HEK293T (cell line): ENCODE measurements around the gene SEMA4F.

ENCODE experiments used
- BHLHE40 ChIP-seq: fragments of 450-650 bp; IDR thresholded peaks from 2 replicates; pipeline ENCODE4 v1.6.1; 2016; ENCODE audit warnings: mild to moderate bottlenecking, moderate library complexity, borderline replicate concordance
- CTBP1 ChIP-seq: fragments of 450-650 bp; IDR thresholded peaks from 2 replicates; pipeline ENCODE4 v1.6.1; 2016; ENCODE audit warnings: borderline replicate concordance
- ELF4 ChIP-seq: fragments of 450-650 bp; IDR thresholded peaks from 2 replicates; pipeline ENCODE4 v1.6.1; 2017; ENCODE audit warnings: antibody characterized with exemption
- FOXA1 ChIP-seq: fragments of 450-650 bp; IDR thresholded peaks from 2 replicates; pipeline ENCODE4 v1.6.1; 2016; ENCODE audit warnings: mild to moderate bottlenecking
- FOXK2 ChIP-seq: fragments of 450-650 bp; IDR thresholded peaks from 2 replicates; pipeline ENCODE4 v1.6.1; 2016; ENCODE audit warnings: mild to moderate bottlenecking
- HDGF ChIP-seq: fragments of 450-650 bp; IDR thresholded peaks from 2 replicates; pipeline ENCODE4 v1.6.1; 2017; ENCODE audit warnings: antibody characterized with exemption, borderline replicate concordance
- L3MBTL2 ChIP-seq: fragments of 450-650 bp; conservative IDR thresholded peaks from 2 replicates; pipeline ENCODE4 v1.6.1; 2016; ENCODE audit warnings: mild to moderate bottlenecking
- LEF1 ChIP-seq: fragments of 450-650 bp; IDR thresholded peaks from 2 replicates; pipeline ENCODE4 v1.6.1; 2017; ENCODE audit warnings: mild to moderate bottlenecking, borderline replicate concordance
- PKNOX1 ChIP-seq: fragments of 450-650 bp; IDR thresholded peaks from 2 replicates; pipeline ENCODE4 v1.6.1; 2016
- SP1 ChIP-seq: fragments of 450-650 bp; IDR thresholded peaks from 2 replicates; pipeline ENCODE4 v1.6.1; 2017
- TARDBP ChIP-seq: fragments of 450-650 bp; IDR thresholded peaks from 2 replicates; pipeline ENCODE4 v1.6.1; 2016
- ZNF384 ChIP-seq: fragments of 450-650 bp; IDR thresholded peaks from 2 replicates; pipeline ENCODE4 v1.6.1; 2016

GRCh38 chr2:74693213-74693612 is 39.2 kb downstream of the SEMA4F start:
- TF ChIP-seq ZNF384 (no peak), FOXA1 (no peak), BHLHE40 (no peak), PKNOX1 (no peak), HDGF (no peak), L3MBTL2 (no peak), SP1 (no peak), TARDBP (no peak), FOXK2 (no peak), LEF1 (no peak), ELF4 (no peak), CTBP1 (no peak)
